Suprapubic skin (tissue), 4 donors: Measurements from ENCODE around the gene ST3GAL4.
A peak's percentile ranks its signal among the peaks of the same experiment; 100 is the strongest.

Experiments used
- POLR2A ChIP-seq, 2 donors: fragments of 450-650 bp; IDR thresholded peaks; one replicate each; pipeline ENCODE4 v1.6.1; 2017; ENCODE audit warnings: antibody characterized with exemption in 2 of 2, mild to moderate bottlenecking in 2 of 2, moderate library complexity in 2 of 2
- POLR2AphosphoS5 ChIP-seq, 3 donors: sonication (generic); formaldehyde crosslinking; IDR thresholded peaks; one replicate each; pipeline ENCODE4 v1.6.1; 2017; ENCODE audit warnings: antibody characterized with exemption in 3 of 3
- TF ChIP-seq, protein P1 (sequence below), 2 donors: fragments of 200-600 bp in 1 of 2; fragments of 450-650 bp in 1 of 2; sonication (generic) in 1 of 2; IDR thresholded peaks; one replicate each; pipeline ENCODE4 v1.5.1; 2016 to 2019; ENCODE audit warnings: antibody characterized with exemption in 2 of 2, mild to moderate bottlenecking in 1 of 2, moderate library complexity in 1 of 2

DNA sequence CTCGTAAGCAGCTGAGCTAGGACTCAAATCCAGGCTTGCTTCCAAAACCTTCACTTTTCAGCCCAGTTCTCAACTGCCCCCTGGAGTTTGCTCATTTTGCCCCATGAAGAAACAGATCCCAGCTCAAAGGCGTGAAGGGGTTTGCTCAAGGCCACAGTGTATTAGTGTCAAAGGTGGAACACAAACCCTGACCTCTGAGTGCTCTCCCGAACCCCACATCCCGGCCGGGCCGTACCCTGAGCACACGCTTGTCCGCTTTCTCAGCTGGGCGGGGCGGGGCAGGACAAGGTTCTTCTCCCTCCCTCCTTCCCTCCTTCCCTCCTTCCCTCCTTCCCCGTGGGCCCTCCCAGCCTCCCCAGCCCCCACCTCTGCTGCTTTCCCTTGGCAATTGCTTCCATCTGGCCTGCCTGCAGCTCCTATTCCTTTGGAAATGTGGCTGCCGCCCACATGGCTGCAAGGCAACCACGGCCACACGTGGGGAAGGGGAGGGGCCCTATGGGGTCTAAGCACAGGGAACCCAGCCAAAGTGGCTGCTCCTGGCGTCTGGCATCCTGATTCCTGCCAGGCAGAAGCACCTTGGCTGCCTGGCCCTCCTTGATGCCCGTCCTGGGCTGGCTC is 4.1 kb downstream of the ST3GAL4 start:
- TF ChIP-seq, protein P1, sequence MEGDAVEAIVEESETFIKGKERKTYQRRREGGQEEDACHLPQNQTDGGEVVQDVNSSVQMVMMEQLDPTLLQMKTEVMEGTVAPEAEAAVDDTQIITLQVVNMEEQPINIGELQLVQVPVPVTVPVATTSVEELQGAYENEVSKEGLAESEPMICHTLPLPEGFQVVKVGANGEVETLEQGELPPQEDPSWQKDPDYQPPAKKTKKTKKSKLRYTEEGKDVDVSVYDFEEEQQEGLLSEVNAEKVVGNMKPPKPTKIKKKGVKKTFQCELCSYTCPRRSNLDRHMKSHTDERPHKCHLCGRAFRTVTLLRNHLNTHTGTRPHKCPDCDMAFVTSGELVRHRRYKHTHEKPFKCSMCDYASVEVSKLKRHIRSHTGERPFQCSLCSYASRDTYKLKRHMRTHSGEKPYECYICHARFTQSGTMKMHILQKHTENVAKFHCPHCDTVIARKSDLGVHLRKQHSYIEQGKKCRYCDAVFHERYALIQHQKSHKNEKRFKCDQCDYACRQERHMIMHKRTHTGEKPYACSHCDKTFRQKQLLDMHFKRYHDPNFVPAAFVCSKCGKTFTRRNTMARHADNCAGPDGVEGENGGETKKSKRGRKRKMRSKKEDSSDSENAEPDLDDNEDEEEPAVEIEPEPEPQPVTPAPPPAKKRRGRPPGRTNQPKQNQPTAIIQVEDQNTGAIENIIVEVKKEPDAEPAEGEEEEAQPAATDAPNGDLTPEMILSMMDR (IDR thresholded peaks at IDR 0.05): no peak
- TF ChIP-seq POLR2A (IDR thresholded peaks at IDR 0.05) (no peak), POLR2AphosphoS5 (IDR thresholded peaks at IDR 0.05) (peak in 1 of 3 donors; percentile 11)
